CD4-positive, alpha-beta T cell treated with Interleukin-21 for 1 hour (primary cell): Measurements from ENCODE around the gene PIGU.

Experiments
- DNase-seq: peaks from one replicate; pipeline ENCODE4 v3.0.0-alpha.2; 2020

Gene PIGU

GRCh38 chr20:34578025-34578424 is 98.9 kb downstream of the PIGU start:
- DNase-seq: no peak

- no peak for DNase-seq
These were observed 99.8 kb downstream of the PIGU start for GRCh38 chr20:34577061-34577460.

GRCh38 chr20:34575756-34576155 is 101.1 kb downstream of the PIGU start:
- DNase-seq: no peak

GRCh38 chr20:34575271-34575670 is 101.6 kb downstream of the PIGU start:
- DNase-seq: no peak

GRCh38 chr20:34574861-34575260 is 102.0 kb downstream of the PIGU start:
- DNase-seq: no peak

- no peak for DNase-seq
These were observed 102.5 kb downstream of the PIGU start for GRCh38 chr20:34574426-34574825.

- no peak for DNase-seq
These were observed 103.2 kb downstream of the PIGU start for GRCh38 chr20:34573541-34574300.

- DNase-seq: no peak
These were observed 105.1 kb downstream of the PIGU start for GRCh38 chr20:34571753-34572152.

- DNase-seq: no peak
These were observed 106.0 kb downstream of the PIGU start for GRCh38 chr20:34570859-34571306.

- DNase-seq: no peak
These were observed 107.3 kb downstream of the PIGU start for GRCh38 chr20:34569598-34569997.

GRCh38 chr20:34567892-34568865 is 108.7 kb downstream of the PIGU start:
- DNase-seq: no peak

GRCh38 chr20:34566978-34567891 is 109.7 kb downstream of the PIGU start:
- no peak for DNase-seq

- DNase-seq: no peak
These were observed 112.1 kb downstream of the PIGU start for GRCh38 chr20:34564833-34565232.

GRCh38 chr20:34562641-34563040 is 114.3 kb downstream of the PIGU start:
- DNase-seq: peak; percentile 34

GRCh38 chr20:34561661-34562060 is 115.2 kb downstream of the PIGU start:
- DNase-seq: no peak

- no peak for DNase-seq
These were observed 116.3 kb downstream of the PIGU start for GRCh38 chr20:34560614-34561013.

- peak; percentile 11 for DNase-seq
These were observed 116.8 kb downstream of the PIGU start for GRCh38 chr20:34560141-34560523.

GRCh38 chr20:34559311-34560140 is 117.4 kb downstream of the PIGU start:
- DNase-seq: peak; percentile 12

- DNase-seq: peak; percentile 97
These were observed 118.3 kb downstream of the PIGU start, which contains the start of gene MAP1LC3A for GRCh38 chr20:34558320-34559218. MAP1LC3A (plus strand) TSS chr20:34558718; CDS start chr20:34558869, 151 bp downstream.

- DNase-seq: no peak
These were observed 119.0 kb downstream of the PIGU start for GRCh38 chr20:34557936-34558319.
